Stimulated activated CD4-positive, alpha-beta T cell treated with anti-CD3 and anti-CD28 coated beads, Interleukin-1b, Interleukin-23, amount 100 ng/mL, for 24 hours (primary cell): ENCODE data around the gene AGPAT3.

Experiments used
- DNase-seq, 4 experiments: peaks; one replicate each; pipeline ENCODE4 v3.0.0-alpha.2; 2020; ENCODE audit warnings: low read depth in 4 of 4, low spot score in 1 of 4

AGPAT3 gene

DNA sequence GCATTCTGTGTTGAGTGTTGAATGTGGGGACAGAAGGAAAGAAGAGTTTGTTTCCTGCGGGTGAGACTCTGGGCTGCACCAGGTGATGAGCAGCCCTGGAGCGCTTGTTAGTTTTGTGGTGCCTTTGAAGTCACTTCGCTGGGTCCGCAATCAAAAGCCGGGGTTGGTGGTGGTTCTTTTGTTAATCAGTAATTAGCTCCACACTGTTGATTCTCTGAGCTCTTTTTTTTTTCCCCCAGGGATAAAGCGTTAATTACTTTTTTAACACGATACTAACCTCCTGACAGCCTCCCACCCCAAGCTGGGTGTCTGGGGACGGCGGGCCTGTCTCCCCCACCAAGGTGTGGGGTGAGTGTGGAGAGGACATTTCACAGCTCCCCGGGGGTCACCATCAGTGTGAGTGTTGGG, 56.6 kb downstream of the AGPAT3 start:
- no peak for DNase-seq

DNA sequence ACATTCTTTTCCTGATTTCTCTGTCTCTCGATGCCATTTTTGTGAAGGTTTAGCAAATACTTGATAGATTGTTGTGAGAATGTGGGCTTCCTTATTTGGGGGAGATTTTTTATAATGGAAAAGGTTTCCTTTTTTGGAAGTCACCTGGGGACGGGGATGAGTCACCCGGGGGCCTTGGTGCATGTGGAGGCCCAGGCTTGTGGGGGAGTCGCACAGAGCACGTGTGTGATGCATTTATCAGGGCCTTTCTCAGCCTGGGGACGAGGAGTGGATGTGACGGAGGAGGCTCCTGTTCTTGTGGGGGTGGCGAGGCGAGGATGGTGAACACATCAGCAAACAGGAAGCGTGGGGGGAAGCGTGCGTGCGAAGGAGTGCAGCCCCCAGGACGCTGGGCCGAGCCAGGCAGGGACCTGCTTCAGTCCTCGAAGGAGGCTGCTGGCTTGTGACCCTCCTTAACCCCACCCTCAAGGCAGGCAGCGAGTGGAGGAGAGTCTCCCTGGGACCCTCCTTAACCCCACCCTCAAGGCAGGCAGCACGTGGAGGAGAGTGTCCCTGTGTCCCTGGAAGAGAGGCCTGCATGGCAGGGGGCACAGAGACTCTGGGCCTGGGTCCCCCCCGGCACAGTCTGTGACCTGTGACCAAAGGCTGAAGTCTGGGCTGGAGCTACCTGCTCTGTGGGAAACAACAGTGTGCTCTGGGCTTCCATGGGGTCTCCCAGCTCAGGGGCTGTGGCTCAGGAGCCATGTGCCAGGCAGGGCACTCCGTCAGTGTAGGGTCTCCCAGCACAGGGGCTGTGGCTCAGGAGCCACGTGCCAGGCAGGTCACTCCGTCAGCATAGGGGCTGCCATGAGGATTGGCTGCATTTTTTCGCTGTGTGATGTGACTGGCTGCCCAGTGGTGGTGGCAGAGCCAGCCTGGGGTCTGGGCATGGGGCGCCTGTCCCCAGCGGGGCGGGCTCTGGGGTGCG, 57.2 kb downstream of the AGPAT3 start:
- DNase-seq, result peak in 2 of 4 experiments; percentile 41 to 53

DNA sequence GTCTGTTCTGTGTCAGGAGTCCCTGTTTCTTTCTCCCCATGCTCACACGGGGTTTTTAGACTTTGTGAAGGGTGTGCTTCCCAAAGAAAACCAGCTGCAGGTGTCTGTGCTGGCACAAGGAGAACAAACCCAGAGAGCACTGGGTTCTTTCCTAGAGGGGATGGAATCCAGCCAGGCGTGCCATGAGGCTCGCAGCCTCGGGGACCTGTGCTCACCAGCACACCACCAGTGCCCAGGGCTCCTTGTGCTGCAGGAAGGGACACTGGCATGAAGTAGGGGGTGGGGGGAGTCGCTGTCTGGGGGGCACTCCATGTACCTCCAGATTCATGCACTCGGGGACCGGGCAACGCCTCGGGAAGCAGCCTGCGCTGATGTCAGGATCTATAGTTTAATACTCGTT, 57.9 kb downstream of the AGPAT3 start:
- no peak for DNase-seq

DNA sequence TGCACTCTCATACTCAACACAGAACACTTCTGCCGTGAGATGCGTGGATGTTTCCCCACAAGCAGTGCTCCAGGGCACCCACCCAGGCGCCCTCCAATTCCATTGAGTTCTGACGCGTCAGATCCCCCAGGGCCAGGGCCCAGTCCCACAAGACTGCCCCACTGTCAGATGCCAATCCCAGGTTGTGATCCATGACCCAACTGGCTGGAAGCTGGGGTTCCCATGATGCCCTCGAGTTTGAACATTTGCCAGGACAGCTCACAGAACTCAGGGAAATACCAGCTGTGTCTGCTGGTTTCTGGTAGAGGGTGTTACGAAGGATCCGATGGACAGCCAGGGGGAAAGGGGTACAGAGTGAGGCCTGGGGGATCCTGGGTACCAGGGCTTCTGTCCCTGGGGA, 58.4 kb downstream of the AGPAT3 start:
- DNase-seq, result no peak

DNA sequence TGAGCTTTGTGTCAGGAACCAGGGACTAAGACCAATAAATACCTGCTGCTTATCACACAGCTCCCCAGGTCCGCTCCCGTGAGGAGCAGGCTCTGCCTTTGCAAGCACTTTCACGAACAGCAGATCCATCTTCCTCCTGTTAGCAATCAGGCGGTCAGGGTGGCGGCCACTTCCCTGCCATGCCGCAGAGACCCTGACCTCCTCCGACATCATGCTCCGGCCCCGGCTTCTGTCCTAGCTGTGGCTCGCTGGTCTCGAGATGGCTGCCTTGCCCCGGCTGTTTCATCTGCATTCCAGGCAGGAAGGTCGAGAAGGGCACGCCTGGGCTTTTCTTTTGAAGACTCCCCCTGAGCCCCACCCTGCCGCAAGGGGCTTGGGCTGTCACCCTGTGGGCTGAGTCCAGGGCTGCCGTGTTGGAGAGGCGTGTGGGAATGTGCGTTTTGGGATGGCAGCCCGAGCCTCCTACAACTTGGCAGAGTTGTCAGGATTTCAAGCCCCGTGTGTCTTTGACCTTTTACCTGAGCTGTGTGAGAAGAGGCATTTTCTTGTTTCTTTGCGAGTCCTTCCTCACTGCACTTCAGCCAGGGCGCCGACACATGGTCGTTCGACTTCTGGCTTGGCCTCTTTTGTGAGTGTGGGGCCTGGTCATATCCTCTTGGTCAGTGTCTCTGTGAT, 59.5 kb downstream of the AGPAT3 start:
- no peak for DNase-seq

DNA sequence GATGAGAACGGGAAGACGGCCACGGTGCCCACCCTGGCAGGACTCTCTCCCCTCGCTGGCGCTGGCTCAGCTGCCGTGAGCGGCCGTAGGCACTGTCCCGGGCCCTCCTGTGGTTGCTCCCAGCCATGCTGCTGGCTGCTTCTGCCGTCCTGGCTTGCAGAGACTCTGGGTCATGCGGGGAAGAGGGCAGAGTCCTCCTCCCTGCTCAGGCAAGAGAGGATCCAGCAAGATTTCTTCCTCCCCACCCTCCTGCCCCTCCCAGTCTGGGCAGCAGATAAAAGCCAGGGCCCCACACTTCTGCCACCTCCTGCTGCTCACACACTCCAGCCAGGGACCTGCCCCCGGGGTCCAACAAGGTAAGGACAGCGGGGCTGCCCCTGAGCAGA, 60.1 kb downstream of the AGPAT3 start:
- DNase-seq, result no peak

DNA sequence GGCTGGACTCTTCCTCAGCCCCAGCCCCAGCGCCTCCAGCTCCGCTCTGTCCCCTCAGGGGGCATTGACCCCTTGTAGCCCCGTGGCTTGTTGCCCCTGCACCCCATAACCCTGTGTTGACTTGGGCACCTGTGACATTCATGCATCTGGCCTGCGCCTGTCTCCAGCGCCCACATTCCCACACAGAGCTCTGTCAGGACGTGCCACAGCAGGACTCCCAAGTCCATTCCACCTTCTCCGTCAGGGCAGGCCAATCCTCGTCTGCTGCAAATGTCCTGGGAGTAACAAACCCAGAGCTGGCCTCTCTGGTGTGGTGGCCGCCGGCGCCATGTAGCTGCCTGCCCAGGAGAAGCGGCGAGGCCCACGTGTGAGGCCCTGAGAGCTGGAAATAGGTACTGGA, 60.6 kb downstream of the AGPAT3 start:
- no peak for DNase-seq

DNA sequence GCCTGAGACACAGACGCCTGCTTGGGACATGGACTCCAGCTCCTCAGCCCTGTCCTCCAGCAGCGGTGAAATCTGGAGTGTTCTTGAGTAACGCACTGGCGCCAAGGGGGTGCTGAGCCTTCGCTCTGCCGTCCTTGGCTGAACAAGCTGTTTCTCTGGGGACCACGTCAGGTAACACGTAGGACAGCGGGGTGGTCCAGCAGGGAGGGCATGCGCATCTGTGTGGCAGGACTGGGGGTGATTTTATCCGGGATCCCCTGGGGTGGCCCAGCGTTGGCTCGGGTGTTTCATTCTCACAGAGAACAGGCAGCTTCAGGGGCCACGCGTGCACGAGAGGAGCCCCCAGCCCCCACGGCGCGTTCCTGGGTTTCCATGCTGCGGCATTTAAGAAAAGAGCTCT, 61.2 kb downstream of the AGPAT3 start:
- no peak for DNase-seq

DNA sequence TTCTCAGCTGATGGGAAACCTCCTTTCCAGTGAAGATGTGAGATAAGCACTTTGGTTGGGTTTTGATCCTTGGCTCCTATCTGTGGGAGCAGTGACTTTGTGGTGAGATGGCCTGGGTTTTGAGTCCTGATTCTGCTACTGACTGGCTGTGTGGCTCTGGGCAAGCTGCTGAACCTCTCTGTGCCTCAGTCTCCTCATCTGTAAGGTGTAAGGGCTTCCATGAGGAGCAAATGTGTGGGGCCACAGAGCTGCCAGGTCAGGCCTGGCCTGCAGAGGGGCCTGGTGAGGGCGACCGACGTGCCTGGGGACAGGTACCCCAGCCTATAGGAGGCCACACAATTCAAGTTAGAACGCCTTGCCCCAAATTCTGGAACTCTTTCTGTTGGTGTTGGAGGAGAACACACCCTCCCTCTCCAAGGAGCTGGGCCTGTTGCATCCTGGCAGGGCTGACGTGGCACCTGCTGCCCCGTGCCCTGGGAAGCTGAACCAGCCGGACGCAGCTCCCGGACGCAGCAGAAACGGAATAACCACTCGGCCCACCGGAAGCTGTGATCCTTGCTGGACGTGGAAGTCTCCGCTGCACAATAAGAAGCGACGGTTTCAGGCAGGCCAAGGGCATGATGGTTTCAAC, 62.7 kb downstream of the AGPAT3 start:
- DNase-seq, result no peak

DNA sequence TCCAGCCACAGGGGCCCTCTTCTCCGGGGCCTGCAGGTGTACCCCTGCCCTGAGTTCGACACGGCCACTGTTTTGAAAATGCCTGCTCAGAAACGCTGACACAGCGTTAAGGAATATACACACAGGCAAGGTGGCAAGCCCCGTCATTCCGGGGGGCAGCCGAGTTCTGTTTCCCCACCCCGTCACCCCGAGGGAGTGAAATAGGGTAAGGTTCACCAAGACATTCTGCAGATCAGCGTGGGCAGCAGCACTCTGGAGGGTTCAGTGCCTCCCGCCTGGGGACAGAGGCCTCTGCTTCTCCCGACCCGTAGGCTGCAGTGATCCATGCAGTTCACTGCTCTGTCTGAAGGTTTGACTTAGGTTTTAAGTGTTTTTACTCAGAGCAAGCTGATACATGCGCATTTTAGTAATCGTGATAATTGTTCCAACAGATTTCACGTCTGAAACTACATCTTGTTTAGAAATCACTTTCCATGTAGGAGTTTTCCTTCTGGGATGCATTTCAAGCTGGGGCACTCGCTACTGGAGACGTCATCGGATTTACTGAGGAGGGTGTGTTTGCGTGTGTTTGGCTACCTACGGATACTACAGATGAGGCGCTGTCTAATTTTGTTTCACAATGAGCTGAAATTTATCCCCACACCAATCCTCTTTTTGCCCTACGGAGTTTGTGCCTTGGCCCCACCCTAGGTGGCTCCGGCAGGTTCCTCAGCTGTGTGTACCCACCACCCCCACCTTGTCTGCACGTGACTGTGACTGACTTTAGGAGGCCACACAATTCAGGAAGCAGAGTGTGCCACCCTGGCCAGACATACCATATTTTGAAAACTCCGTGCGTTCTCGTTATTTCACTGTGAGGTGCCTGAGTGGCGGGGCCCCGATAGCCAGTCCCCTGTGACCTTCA, 63.5 kb downstream of the AGPAT3 start:
- no peak for DNase-seq

DNA sequence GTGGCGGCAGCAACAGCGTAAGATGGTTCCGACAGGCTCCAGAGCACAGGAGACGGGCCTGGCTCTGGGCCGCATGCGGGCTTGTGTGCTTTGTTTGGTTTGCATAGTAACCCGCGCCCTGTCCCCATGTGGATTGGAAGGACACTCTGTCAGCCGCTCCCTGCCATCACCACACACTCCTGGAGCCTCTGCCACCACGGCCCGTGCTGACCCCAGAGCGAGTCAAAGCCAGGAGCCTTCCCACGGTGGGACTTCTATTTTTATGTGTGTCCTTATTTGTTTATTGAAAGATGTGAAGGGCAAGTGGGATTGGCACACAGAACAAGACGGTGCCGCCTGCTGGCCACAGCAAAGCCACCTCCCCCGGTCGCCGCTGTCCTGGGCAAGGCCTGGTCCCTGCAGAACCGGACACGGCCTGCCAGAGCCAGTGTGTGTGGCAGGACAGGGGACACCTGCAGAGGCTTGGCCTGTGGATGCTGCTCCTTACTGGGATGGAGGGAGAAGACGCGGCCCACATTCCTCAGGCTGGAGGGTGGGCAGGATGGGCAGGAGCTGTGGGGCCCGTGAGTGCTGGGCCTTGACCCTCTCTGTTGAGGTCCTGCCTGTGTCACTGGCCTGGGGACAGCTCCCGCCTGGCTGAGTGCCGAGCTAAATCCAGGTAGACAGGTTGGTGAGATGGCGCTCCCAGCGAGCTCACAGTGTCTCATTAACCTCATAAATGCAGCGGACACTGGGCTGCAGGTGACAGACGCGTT, 64.4 kb downstream of the AGPAT3 start:
- no peak for DNase-seq

DNA sequence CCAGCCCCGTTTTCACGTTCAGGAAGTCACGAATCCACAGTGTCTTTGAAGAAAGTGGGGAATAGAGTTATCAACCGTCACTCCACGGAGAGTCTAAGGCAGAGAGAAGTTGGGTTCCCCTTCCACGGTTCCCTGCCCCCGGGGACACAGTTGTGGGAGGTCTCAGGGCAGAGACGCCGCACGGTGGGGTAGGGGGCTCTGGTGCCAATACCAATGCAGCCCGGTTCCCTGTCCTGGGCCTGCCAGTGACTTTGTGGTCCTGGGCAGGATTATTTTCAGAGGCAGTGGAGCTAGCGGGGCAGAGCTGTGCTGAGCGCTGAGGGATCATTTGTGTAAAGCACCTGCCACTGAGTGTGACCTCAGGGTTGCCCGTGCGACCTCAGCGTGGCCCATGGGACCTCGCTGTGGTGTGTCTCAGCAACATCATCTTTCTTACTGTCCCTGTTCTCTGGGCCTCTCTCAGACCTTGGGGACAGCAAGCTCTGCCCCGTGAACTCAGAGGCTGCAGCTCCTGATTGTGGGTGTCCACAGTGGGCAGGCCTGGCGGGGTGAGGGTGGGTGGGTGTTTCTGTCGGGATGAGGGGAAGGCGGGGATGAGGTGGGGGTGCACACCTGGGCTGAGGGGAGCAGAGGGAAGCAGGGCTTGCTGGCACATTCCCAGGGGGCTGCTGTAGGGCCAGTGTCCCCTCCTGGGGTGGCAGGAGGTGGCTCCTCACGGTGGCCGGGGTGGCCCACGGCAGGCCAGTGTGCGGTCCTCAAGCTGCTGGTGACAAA, 65.2 kb downstream of the AGPAT3 start:
- no peak for DNase-seq

DNA sequence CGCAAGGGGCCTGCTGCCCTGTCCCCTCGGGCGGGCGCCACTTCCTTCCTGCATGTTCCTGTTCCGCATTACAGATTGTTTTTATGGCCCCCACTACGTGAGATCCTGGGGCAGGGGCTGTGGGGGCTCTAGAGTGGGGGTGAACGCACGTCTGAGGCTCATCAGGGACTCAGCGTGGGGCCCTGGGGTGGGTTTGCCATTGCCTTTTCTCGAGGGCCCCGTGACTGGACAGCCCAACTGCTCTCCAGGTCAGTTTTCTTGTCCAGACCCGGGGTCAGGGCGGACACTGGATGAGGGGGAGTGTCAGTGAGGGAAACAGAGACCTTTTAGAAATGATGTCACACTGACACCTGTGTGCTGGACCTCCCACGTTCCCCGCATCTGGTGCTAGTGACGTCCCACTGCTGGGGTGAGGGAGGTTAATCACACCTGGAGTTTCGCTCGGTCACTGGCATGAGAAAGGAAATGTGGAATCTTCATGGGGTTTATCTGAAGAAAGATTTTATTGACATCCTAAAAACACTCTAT, 65.9 kb downstream of the AGPAT3 start:
- no peak for DNase-seq

DNA sequence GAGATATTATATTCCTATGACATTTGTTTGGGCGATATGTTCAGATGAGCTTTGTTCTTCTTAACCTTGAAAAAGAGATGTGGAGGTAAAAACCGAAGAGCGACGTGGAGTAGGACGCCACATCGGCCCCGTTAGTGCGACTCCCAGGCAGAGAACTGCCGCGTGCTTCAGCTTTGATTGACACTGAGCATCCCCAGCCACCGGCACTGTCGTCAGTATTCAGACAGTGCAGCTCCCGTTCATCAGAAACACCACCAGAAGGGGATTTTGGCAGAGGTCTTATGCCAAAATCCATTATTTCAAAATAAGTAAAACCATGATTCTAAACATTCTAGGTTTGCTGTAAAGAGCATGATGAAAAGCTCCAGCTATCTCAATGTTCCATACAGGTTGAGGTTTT, 66.5 kb downstream of the AGPAT3 start:
- no peak for DNase-seq

DNA sequence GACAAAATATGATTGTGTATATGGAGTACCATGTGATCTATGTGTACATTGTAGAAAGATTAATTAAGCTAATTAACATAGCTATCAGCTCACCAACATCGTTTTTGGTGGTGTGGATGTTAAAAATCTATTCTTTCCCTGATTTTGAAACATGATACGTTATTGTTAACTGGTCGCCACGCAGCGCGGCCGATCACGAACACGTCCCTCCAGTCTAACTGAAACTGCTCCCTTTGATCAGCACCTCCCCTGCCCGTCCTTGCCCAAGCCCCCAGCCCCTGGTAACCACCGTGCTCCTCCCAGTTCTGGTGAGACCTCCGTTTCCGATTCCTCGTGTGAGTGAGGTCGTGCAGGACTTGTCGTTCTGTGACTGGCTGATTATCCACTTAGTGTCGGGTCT, 67.0 kb downstream of the AGPAT3 start:
- no peak for DNase-seq

DNA sequence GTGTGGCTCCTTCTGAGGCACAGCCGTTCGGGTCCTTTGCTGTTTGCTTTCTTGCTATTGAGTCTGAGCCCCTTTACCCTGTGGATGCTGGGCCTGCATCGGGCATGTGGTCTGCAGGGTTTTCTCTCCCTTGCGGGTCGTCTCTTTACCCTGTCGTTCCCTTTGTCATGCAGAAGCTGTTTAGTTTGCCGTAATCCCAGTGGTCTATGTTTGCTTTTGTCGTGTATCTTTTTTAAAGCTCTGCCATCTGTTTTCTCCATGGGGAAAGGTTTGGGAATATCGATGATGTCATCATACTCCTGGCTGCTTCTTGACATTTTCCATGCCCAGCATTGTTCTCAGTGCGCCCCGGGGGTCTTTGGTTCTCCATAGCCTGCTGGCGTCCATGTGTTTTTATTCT, 68.2 kb downstream of the AGPAT3 start:
- no peak for DNase-seq

DNA sequence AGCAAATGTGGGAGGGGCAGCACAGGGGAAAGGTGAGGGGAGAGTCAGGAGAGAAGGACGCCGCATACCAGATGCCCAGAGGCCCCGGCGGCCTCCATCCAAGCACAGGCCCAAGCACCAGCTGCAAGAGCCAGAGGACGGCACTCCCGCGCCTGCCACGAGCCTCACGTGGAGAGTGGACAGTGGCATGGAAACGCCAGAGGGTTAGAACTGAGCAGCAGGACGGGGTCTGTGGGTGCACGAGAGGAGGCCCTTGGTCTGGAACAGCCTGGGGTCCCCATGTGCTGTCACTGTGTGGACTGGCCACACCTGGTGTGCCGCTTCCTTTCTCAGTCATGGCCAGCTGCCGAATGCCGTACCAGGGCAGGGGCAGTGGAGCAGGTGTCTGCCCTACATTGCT, 68.7 kb downstream of the AGPAT3 start:
- DNase-seq, result no peak

DNA sequence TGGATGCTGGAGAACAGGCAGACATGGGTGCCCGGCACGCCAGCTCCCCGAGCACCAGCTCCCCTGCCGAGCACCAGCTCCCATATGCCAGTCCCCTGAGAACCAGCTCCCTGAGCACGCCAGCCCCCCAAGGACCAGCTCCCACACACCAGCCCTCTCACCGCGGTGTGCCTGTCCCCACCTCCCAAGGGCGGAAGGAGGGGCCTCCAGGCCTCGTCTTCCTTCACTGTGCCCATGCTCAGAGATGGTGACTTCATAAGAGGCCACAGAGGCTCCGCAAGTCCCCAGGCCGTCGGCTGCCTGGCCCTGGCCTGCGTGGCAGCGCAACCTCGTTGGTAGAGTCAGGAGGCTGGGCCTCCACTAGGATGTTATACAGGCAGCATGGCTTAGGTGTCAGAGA, 69.1 kb downstream of the AGPAT3 start:
- DNase-seq, result no peak
